ENCODE data around the gene ANAPC5. TPM values are rescaled to one million over a fixed set of nuclear protein-coding genes. Genes with fewer than 3 reads are reported as not detected.

The ANAPC5 gene
- total RNA-seq, 1 experiment from 2014 or later = 101 TPM

DNA sequence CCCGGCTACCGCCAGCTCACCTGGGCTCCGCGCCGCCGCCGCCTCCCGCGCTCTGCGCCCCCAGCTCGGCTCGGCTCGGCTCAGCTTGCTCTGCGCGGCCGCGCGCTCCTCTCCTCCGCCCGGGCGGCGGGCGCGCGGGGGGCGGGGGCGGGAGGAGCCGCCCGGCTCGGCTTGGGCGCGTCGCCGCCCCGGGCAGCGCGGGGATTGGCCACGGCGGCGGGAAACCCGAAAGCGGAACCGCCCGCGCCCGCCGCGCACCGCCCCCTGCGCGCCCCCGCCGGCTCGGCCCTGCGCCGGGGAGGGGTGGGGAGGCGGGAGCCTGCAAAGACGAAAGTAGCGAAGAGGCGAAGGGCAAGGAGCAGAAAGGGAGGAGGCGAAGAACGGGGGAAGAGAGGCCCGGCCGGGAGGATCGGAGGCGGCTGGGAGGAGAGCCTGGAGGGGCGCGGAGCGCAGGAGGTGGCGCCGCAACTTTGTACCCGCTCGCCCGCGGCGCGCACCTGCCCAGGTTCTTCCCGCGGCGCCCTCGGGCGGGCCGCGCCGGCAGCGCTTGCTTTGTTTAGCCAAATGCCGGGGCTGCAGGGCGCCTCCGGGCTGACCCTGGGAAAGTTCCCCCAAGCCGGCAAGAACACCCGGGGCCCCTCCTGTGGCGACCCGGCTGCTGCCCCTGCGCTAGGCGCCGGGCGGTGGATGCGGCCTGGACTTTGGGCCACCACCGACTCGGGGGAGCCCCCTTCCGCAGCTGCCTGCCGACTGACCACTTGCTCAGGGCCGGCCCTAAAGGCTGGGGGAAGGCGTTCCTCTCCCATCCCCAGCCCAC is 55.4 kb downstream of the ANAPC5 start, which contains the start of gene CAMKK2:
Gene CAMKK2, minus strand, starts transcription at position 92 of the 817 bp plus-strand sequence. CDS start 22,183 bp downstream, outside the sequence.
- no peaks in the 10 kb centered on the region; a peak in 1 of 5 replicates for H3K9me3 Mint-ChIP-seq
- H3K18ac ChIP-seq (ENCODE audit: insufficient read length, low read depth, low read length) = peak within 1 kb of the TSS; percentile 61
- H4K8ac ChIP-seq (replicated peaks; ENCODE audit: insufficient read length, low read depth, low read length) = no peak within 1 kb of the TSS
- peak; percentile 21; the same call in 2 of the 3 replicates for TF ChIP-seq CTCF (conservative IDR thresholded peaks at IDR 0.05)
- H2BK5ac ChIP-seq (ENCODE audit: insufficient read length, low read length) = no peak within 1 kb of the TSS
- H3K23me2 ChIP-seq (ENCODE audit: insufficient read length, low read depth, low read length, poor library complexity, severe bottlenecking) = peaks cover 14% of the 10 kb centered on the region
- H3K27me3 Mint-ChIP-seq (ENCODE audit: low read depth) = no peaks in the 10 kb centered on the region
- H2BK20ac ChIP-seq (ENCODE audit: low read depth, low read length, poor library complexity, severe bottlenecking) = no peak within 1 kb of the TSS
- no peaks in the 10 kb centered on the region for H4K20me1 ChIP-seq (ENCODE audit: control insufficient read depth, insufficient read depth, insufficient read length)
- H3K79me1 ChIP-seq (ENCODE audit: insufficient read depth, low read depth, low read length, poor library complexity, severe bottlenecking) = peaks cover 3% of the 10 kb centered on the region
- H4K91ac ChIP-seq (ENCODE audit: insufficient read length, low read depth, low read length) = no peak within 1 kb of the TSS
- peak within 1 kb of the TSS; percentile 43 for H2AFZ ChIP-seq (ENCODE audit: low read length)
- H3K27ac Mint-ChIP-seq = peak within 1 kb of the TSS; percentile 69 to 73 (median 70); a peak in 5 of 7 replicates
- H3K56ac ChIP-seq (ENCODE audit: insufficient read length, low read depth, low read length) = no peak within 1 kb of the TSS
- DNase-seq = peak; percentile 87
- no peak within 1 kb of the TSS for H2BK12ac ChIP-seq (ENCODE audit: insufficient read length, low read depth, low read length)
- peaks cover 2% of the 10 kb centered on the region; the same call in 1 of the 2 replicates for H3K79me2 ChIP-seq (ENCODE audit: insufficient read depth, low read length)
- H3K9me3 ChIP-seq (ENCODE audit: control insufficient read depth, low read depth, low read length) = no peaks in the 10 kb centered on the region
- no peak within 1 kb of the TSS for H3K23ac ChIP-seq (ENCODE audit: insufficient read length, low read depth, low read length)
- H2AK5ac ChIP-seq (ENCODE audit: insufficient read length, low read length) = no peak within 1 kb of the TSS
- no peak within 1 kb of the TSS for H4K5ac ChIP-seq (ENCODE audit: insufficient read length, low read depth, low read length)
- peak within 1 kb of the TSS; percentile 82 to 90 for H3K4me3 Mint-ChIP-seq
- peak within 1 kb of the TSS; percentile 93 for H3K14ac ChIP-seq (ENCODE audit: insufficient read depth, low read length)
- H2BK15ac ChIP-seq (ENCODE audit: low read depth, low read length) = no peak within 1 kb of the TSS
- H3K27ac ChIP-seq (ENCODE audit: insufficient read length, low read depth, low read length) = no peak within 1 kb of the TSS
- H2BK120ac ChIP-seq (ENCODE audit: low read depth, low read length, poor library complexity, severe bottlenecking) = no peak within 1 kb of the TSS
- peaks cover 2 to 8% (median 5%) of the 10 kb centered on the region in 3 experiments; a peak in 4 of 7 replicates for H3K36me3 Mint-ChIP-seq (ENCODE audit: insufficient read depth in 1 of 3, low read depth in 3 of 3)
- peaks cover 5 to 8% of the 10 kb centered on the region in 2 experiments for H3K4me1 Mint-ChIP-seq
- no peaks in the 10 kb centered on the region for H3K27me3 ChIP-seq (ENCODE audit: insufficient read depth, low read length)
- H3K4ac ChIP-seq (ENCODE audit: low read depth, low read length) = no peak within 1 kb of the TSS
- no CpG with 5 or more reads among the region's 104 CpGs for WGBS (ENCODE audit: extremely low coverage, insufficient read length, low lambda C conversion rate)
- H3T11ph ChIP-seq (ENCODE audit: low read length) = no peak within 1 kb of the TSS
- H3K4me2 ChIP-seq (ENCODE audit: insufficient read depth, insufficient read length, low read length) = peak within 1 kb of the TSS; percentile 95
- H3K4me1 ChIP-seq (ENCODE audit: insufficient read depth, low read length) = peaks cover 3% of the 10 kb centered on the region; the same call in 1 of the 2 replicates
- H3K9ac ChIP-seq (ENCODE audit: extremely low read depth, insufficient read length, low read length) = peak within 1 kb of the TSS; percentile 80
